Cardiac septum (tissue), 1 donor: ENCODE data around the gene LYRM7. TPM values are rescaled to one million over a fixed set of nuclear protein-coding genes. Genes with fewer than 3 reads are reported as not detected.
"Not testable (repeated sequence)": the region's sequence is repeated elsewhere in the genome, so short reads cannot be mapped to it uniquely, and the experiment has no call there.

ENCODE experiments used
- DNase-seq: peaks from one replicate; pipeline ENCODE4 v3.0.0-alpha.2; 2020; ENCODE audit warnings: low spot score
- intact Hi-C: fragments of 100-400 bp; cut with DNase I; formaldehyde crosslinking; loops from one replicate; pipeline ENCODE4 v1.14.0; 2022
- long read RNA-seq: library from polyadenylated mRNA; unstranded; transcript quantifications from one replicate; pipeline ENCODE4 v2.0.0, GENCODE V29; 2021
- total RNA-seq: library from RNA; stranded (reverse); fragmentation: NEBNext Ultra II Directional; extraction: Animal tissue kit (Norgen Biotek cat#: 25700); gene quantifications from one replicate; pipeline ENCODE4 v1.2.1, GENCODE V29; 2021
- donor health status: DM: no; HTN: no; CAD: no.

The LYRM7 gene
- total RNA-seq = 14.5 TPM
- long read RNA-seq, full-length matches to known transcripts = 30 of 43 reads
- long read RNA-seq, partial matches to known transcripts = 0 of 43 reads
- long read RNA-seq, other reads (novel, unspliced or antisense) = 13 of 43 reads

GRCh38 chr5:131170540-131171275 is at the start of gene LYRM7:
TSS of gene LYRM7 (plus strand) at chr5:131170944. CDS start at chr5:131171021, 77 bp downstream.
- intact Hi-C loops = no loop called here

GRCh38 chr5:131127244-131127643 is 43.5 kb upstream of the LYRM7 start:
- DNase-seq, intact Hi-C loops: not testable (repeated sequence)

More at GRCh38 chr5:131170540-131171275, at the start of gene LYRM7:
- peak; percentile 96 for DNase-seq

GRCh38 chr5:131129306-131129705 is 41.4 kb upstream of the LYRM7 start:
- no peak for DNase-seq
- intact Hi-C loops = no loop called here

DNA sequence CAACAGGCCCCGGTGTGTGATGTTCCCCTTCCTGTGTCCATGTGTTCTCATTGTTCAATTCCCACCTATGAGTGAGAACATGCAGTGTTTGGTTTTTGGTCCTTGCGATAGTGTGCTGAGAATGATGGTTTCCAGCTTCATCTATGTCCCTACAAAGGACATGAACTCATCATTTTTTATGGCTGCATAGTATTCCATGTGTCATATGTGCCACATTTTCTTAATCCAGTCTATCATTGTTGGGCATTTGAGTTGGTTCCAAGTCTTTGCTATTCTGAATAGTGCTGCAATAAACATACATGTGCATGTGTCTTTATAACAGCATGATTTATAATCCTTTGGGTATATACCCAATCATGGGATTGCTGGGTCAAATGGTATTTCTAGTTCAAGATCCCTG is 37.7 kb upstream of the LYRM7 start:
- DNase-seq, intact Hi-C loops: not testable (repeated sequence)

- DNase-seq, intact Hi-C loops: not testable (repeated sequence)
Measured at GRCh38 chr5:131138406-131138805, 32.3 kb upstream of the LYRM7 start.

DNA sequence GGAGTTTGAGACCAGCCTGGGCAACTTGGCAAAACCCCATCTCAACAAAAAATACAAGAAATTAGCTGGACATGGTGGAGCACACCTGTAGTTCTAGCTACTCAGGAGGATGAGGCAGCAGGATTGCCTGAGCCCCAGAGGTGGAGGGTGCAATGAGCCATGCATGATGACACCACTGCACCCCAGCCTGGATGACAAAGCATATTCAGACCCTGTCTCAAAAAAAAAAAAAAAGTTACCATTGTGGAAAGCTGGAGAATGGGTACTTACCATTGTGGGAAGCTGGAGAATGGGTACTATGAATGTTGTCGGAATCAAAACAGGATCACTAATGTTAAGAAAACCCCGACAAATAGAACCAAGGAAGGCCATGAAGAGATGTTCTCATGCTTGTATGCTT is 31.4 kb upstream of the LYRM7 start:
- no peak for DNase-seq
- intact Hi-C loops = no loop called here

GRCh38 chr5:131142970-131143617 is 27.6 kb upstream of the LYRM7 start:
- no peak for DNase-seq
- intact Hi-C loops = no loop called here

DNA sequence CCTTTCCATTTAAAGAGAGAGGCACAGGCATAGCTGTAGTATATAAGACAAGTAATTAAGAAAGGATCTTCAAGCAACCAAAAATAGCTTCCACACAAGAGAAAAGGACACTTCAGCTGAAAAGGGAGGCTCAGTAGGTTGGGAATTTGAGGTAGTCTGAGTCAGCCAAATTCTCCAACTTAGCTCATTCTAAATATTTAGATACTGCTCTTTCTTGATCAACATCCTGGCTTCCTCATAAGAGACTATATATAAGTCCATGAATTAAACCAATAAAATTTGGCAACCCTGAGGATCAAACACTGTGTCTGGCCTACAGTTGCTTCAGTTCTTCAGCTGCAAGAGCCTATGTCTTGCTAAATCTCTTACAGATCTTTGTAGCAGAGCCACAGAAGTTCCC is 23.5 kb upstream of the LYRM7 start:
- DNase-seq = no peak

DNA sequence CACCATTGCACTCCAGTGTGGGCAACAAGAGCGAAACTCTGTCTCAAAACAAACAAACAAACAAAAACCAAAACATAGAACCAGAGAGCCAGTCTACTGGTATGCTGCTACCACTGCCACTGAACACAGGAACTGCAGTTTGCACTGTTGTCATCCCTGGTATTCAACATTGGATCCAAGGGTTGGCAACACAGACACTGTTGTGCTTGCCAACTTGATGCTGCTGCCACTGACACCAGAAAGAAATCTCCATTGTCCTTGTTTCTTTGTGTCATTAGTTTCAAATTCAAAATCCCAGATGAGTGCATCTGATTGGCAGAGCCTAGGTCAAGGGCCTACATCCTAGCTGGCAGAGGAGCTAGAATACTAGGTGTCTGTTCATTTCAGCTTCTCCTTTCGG is 21.9 kb upstream of the LYRM7 start:
- no peak for DNase-seq
- intact Hi-C loops = no loop called here

More for the DNA sequence above, 23.5 kb upstream of the LYRM7 start:
- intact Hi-C loops = no loop called here

GRCh38 chr5:131150408-131150807 is 20.3 kb upstream of the LYRM7 start:
- intact Hi-C loops = no loop called here
- no peak for DNase-seq

GRCh38 chr5:131151216-131151615 is 19.5 kb upstream of the LYRM7 start:
- DNase-seq = no peak
- intact Hi-C loops = no loop called here

DNA sequence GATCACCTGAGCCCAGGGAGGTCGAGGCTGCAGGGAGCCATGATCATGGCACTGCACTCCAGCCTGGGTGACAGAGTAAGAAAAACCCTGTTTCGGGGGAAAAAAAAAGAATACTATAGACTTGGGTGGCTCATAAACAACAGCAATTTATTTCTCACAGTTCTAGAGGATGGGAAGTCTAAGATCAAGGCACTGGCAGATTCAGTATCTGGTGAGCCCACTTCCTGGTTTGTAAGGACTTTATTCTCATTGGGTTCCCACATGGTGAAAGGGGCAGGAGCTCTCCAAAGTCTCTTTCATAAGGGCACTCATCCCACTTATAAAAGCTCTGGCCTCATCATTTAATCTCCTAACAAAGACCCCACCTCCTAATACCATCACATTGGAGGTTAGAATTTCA is 14.4 kb upstream of the LYRM7 start:
- intact Hi-C loops = no loop called here
- no peak for DNase-seq

GRCh38 chr5:131156957-131157356 is 13.8 kb upstream of the LYRM7 start:
- intact Hi-C loops = no loop called here
- no peak for DNase-seq

DNA sequence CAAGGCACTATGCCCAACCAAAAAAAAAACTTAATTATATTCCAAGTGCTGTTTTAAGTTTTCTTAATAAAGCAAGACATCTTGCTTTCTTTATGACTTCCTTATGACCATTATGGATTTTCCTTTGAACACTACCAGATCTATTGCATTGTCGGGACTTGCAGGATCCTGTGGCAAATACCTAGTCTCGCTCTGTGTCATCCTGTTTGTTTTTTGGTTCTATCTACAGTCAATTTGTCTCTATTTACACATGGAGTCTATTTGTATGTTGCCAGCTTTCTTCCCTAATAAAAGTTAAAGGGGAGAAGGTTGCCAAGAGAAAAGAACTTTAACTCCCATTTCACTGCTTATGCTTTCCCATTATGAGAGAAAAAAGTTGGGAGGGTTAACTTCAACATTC is 10.6 kb upstream of the LYRM7 start:
- intact Hi-C loops = loop anchor here (10.0 kb wide), 2 partner anchors 225 to 1255 kb away; partner anchors contain the start of gene CHSY3

GRCh38 chr5:131163276-131164119 is 7.2 kb upstream of the LYRM7 start:
- intact Hi-C loops = loop anchor here (2.0 to 10.0 kb wide), 3 partner anchors 101 to 1259 kb away; partner anchors contain the start of genes CDC42SE2 and CHSY3
- DNase-seq = no peak

More for the DNA sequence above, 10.6 kb upstream of the LYRM7 start:
- DNase-seq = no peak

DNA sequence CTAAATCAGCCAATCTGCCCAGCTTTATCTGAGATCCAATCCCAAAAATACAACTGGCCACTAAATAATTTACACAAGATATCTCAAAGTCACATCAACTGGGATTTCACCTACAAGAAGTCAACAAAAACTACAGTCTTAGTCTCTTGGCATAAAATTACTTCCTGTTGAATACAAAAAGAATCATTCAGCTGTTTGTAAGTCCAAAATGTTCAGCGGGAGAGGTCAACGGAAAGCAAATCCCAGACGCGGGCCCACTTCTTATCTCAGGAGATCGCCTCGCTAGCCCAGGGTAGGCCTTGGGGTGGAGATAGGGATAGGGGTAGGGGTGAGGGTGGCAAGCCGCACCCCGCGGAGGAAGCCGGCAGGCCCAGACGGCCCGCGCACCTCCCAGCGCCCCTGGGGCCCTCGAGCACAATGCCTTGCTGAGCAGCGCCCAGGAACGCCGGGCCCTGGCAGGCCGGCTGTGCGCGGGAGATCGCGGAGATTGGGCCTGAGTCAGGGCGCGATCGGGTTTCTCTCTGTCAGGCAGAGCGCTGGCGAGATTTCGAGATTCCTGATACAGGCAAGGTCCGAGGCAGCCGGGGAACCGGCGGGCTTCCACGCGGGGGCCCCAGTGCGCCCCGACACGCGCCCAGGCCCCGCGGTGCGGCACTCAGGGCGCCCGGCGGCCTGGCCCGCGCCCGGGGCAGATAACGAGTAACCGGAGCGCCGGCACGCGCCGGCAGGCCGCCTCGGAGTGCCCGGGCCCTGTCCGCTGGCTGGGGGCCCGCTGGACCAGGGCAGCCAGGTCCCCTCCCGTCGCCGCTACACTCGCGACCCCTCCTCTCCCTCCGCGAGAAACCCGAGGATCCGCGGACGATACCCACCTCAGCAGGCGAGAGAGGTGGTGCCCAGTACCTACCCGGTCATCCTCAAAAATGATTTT is 6.3 kb upstream of the LYRM7 start:
- peak; percentile 80 for DNase-seq
- intact Hi-C loops = loop anchor here (2.0 to 10.0 kb wide), 3 partner anchors 100 to 1260 kb away; partner anchors contain the start of genes CDC42SE2 and CHSY3

GRCh38 chr5:131165119-131165727 is 5.5 kb upstream of the LYRM7 start, which contains the start of gene HINT1:
TSS of gene HINT1 (minus strand) at chr5:131165256. CDS start at chr5:131165205, 51 bp downstream.
- intact Hi-C loops = loop anchor here (2.0 to 10.0 kb wide), 3 partner anchors 100 to 1260 kb away; partner anchors contain the start of genes CDC42SE2 and CHSY3
- DNase-seq = peak; percentile 96

DNA sequence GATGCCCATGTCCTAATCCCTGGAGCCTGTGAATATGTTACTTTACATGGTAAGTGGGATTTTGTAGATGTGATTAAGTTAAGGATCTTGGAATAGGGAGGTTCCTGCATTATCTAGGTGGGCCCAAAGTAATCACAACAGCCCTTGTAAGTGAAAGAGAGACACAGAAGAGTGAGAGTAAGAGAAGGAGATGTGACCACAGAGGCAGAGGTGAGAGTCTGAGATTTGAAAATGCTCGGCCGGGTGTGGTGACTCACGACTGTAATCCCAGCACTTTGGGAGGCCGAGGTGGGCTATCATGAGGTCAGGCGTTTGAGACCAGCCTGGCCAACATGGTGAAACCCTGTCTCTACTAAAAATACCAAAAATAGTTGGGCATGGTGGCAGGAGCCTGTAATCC is 3.1 kb upstream of the LYRM7 start:
- intact Hi-C loops = loop anchor here (10.0 kb wide), 2 partner anchors 217 to 1263 kb away; partner anchors contain the start of gene CHSY3
- DNase-seq = no peak
